ENCODE results near the gene PSD4.

DNA sequence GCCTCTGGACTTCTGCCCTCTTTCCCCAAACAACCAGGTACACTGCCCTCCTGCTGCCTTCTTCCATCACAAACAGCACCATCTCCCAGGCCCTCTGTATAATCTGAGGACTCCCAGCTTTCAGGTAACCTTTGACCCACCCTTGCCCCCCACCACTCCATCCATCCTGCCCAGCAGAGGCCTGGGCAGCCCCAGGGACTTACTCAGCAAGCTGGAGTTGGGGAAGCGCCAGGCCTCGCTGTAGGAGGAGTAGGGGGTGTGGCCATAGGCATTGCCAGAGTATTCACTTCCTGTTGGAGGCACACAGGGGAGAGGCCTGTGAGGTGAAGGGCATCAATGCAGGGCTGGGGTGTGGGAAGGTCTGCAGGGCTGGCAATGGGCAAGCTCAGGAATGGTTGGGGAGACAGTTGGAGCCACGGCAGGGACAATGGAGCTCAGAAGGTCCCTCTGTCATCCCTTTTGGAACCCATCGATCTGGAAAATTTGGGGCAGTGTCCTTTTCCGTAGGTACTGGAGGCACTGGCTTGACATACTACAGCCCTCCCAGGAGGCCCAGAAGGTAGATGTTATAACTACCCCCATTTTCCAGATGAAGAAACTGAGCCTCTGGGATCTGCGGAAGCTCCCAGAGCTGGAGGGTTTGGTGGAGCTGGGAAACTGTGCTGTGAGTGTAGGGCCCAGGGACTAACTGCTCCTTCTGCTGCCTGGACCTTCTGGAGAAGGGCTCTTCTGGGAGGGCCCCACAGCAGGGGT, 46.3 kb downstream of the PSD4 start:
- TF ChIP-seq, protein P1, sequence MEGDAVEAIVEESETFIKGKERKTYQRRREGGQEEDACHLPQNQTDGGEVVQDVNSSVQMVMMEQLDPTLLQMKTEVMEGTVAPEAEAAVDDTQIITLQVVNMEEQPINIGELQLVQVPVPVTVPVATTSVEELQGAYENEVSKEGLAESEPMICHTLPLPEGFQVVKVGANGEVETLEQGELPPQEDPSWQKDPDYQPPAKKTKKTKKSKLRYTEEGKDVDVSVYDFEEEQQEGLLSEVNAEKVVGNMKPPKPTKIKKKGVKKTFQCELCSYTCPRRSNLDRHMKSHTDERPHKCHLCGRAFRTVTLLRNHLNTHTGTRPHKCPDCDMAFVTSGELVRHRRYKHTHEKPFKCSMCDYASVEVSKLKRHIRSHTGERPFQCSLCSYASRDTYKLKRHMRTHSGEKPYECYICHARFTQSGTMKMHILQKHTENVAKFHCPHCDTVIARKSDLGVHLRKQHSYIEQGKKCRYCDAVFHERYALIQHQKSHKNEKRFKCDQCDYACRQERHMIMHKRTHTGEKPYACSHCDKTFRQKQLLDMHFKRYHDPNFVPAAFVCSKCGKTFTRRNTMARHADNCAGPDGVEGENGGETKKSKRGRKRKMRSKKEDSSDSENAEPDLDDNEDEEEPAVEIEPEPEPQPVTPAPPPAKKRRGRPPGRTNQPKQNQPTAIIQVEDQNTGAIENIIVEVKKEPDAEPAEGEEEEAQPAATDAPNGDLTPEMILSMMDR (conservative IDR thresholded peaks at IDR 0.05; ENCODE audit: low read depth, low read length): no peak
- TF ChIP-seq POLR2A (IDR thresholded peaks at IDR 0.05; ENCODE audit: low read depth, low read length): no peak
- no peak for TF ChIP-seq RAD21 (IDR thresholded peaks at IDR 0.05; ENCODE audit: low read length)
- TF ChIP-seq USF2 (IDR thresholded peaks at IDR 0.05; ENCODE audit: low read depth, low read length): no peak
- no peak for TF ChIP-seq FOS (IDR thresholded peaks at IDR 0.05; ENCODE audit: low read depth, low read length)
- no peak for TF ChIP-seq CEBPB (IDR thresholded peaks at IDR 0.05; ENCODE audit: low read depth, low read length)
- no peak for TF ChIP-seq BHLHE40 (IDR thresholded peaks at IDR 0.05; ENCODE audit: low read depth, low read length)
- no peak for TF ChIP-seq RFX5 (IDR thresholded peaks at IDR 0.05; ENCODE audit: low read depth, low read length)
- no peak for TF ChIP-seq RCOR1 (IDR thresholded peaks at IDR 0.05; ENCODE audit: insufficient replicate concordance, low read length)
- TF ChIP-seq MXI1 (IDR thresholded peaks at IDR 0.05; ENCODE audit: borderline replicate concordance, low read depth, low read length): no peak
- no peak for TF ChIP-seq CHD1 (IDR thresholded peaks at IDR 0.05; ENCODE audit: low read depth, low read length)
